Activated CD4-positive, alpha-beta memory T cell treated with anti-CD3 and anti-CD28 coated beads for 36 hours (primary cell): ENCODE measurements around the gene HEMK1. TPM values are rescaled to one million over a fixed set of nuclear protein-coding genes. Genes with fewer than 3 reads are reported as not detected.

Source experiments
- CTCF ChIA-PET: fragments of 350-600 bp; sonication (Branson Sonifier 250); formaldehyde crosslinking; loops from one replicate; lab custom pipeline; 2021; ENCODE audit warnings: antibody characterized with exemption, inconsistent platforms; lab: Charles Lee
- POLR2A ChIA-PET: fragments of 350-600 bp; sonication (Branson Sonifier 250); formaldehyde crosslinking; loops from one replicate; lab custom pipeline; 2021; ENCODE audit warnings: antibody characterized with exemption; lab: Charles Lee
- DNase-seq: peaks from one replicate; pipeline ENCODE4 v3.0.0-alpha.2; 2020
- H3K27ac Mint-ChIP-seq: one replicate; pipeline ENCODE4 v1.8.0; 2021; ENCODE audit warnings: mixed read lengths
- H3K27me3 Mint-ChIP-seq: one replicate; pipeline ENCODE4 v1.8.0; 2021; ENCODE audit warnings: mixed read lengths
- H3K36me3 Mint-ChIP-seq: one replicate; pipeline ENCODE4 v1.8.0; 2021; ENCODE audit warnings: mixed read lengths
- H3K4me1 Mint-ChIP-seq: one replicate; pipeline ENCODE4 v1.8.0; 2021; ENCODE audit warnings: low read depth, mixed read lengths
- H3K4me3 Mint-ChIP-seq: one replicate; pipeline ENCODE4 v1.8.0; 2021; ENCODE audit warnings: mild to moderate bottlenecking, mixed read lengths
- H3K9me3 Mint-ChIP-seq: one replicate; pipeline ENCODE4 v1.8.0; 2021; ENCODE audit warnings: mixed read lengths
- intact Hi-C: fragments of 100-400 bp; cut with micrococcal nuclease; formaldehyde crosslinking; loops from one replicate; pipeline ENCODE4 v1.15.1; 2023
- total RNA-seq, 2 experiments: library from RNA; stranded (reverse); gene quantifications; one replicate each; pipeline ENCODE4 v1.2.3, GENCODE V29; 2021

The HEMK1 gene
- total RNA-seq, 2 experiments from 2014 or later, result 78.7 to 82.6 TPM

DNA sequence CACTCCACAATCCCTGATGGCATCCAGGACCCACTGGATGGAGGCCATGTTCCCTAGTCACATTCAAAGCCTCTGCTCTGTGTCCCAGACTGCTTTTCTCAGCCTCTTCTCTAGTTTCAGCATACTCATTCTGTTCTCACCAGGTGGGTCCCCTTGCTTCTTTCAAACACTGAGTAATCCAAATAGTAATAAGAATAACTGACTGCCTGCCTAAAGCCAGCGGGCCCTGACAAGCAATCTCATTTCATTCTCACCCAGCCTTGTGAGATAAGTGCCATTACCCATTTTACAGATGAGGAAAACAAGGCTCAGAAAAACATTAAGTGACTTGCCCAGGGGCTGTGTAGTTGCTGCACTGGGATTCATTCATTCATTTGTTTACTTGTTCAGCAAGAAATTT, 73.1 kb downstream of the HEMK1 start:
- POLR2A ChIA-PET, result no interaction called here
- peak; percentile 53 for DNase-seq
- intact Hi-C loops, result loop anchor here (1.0 kb wide), 2 partner anchors 10 to 18 kb away; no protein-coding TSS in a partner anchor
- CTCF ChIA-PET, result interaction anchor here (1.3 kb wide), 1 partner anchor 10 kb away, joined by 7 read pairs; no protein-coding TSS in a partner anchor
- Mint-ChIP-seq H3K9me3 (no peaks in the 10 kb centered on the region), H3K36me3 (peaks cover 48% of the 10 kb centered on the region), H3K4me1 (peaks cover 28% of the 10 kb centered on the region), H3K27ac (peak overlapping the region; percentile 40), H3K27me3 (no peaks in the 10 kb centered on the region), H3K4me3 (no peak overlapping the region)

GRCh38 chr3:50644561-50644960, 75.2 kb downstream of the HEMK1 start:
- DNase-seq, result no peak
- Mint-ChIP-seq H3K4me3 (no peak overlapping the region), H3K27me3 (no peaks in the 10 kb centered on the region), H3K9me3 (no peaks in the 10 kb centered on the region), H3K36me3 (peaks cover 52% of the 10 kb centered on the region), H3K27ac (no peak overlapping the region), H3K4me1 (peaks cover 14% of the 10 kb centered on the region)
- CTCF ChIA-PET, result interaction anchor here (1.3 to 2.7 kb wide), 2 partner anchors 9 to 28 kb away, joined by 8 to 11 read pairs; partner anchors contain the start of gene MAPKAPK3
- intact Hi-C loops, result no loop called here
- POLR2A ChIA-PET, result no interaction called here

DNA sequence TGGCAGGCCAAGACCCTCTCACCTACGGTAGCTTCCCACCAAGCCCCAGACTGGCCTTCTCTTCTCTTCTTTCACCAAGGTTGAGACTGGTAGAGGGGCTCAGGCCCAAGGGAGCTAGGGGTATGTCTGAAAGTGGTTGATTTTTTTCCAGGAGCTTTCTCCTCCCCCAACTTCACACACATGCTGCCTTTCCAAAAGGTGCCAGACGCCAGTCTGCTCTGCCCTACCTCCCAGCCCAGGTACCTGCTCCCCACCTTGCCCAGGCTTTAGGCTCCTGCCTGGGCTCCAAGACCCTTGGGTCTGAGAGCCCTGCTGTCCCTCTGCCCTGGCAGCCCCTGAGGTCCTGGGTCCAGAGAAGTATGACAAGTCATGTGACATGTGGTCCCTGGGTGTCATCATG, 76.1 kb downstream of the HEMK1 start:
- no peaks in the 10 kb centered on the region for H3K9me3 Mint-ChIP-seq
- POLR2A ChIA-PET, result no interaction called here
- peaks cover 18% of the 10 kb centered on the region for H3K4me1 Mint-ChIP-seq
- intact Hi-C loops, result no loop called here
- CTCF ChIA-PET, result interaction anchor here (1.3 to 2.7 kb wide), 2 partner anchors 8 to 29 kb away, joined by 8 to 11 read pairs; partner anchors contain the start of gene MAPKAPK3
- H3K4me3 Mint-ChIP-seq, result no peak overlapping the region
- peaks cover 56% of the 10 kb centered on the region for H3K36me3 Mint-ChIP-seq
- DNase-seq, result no peak
- no peaks in the 10 kb centered on the region for H3K27me3 Mint-ChIP-seq
- peak overlapping the region; percentile 28 for H3K27ac Mint-ChIP-seq

Other genes with a start within 250 kb of the HEMK1 start
- gene HYAL2, start 246.8 kb upstream of the HEMK1 start, total RNA-seq, result 1 to 10 TPM; 4.8 to 5.7 TPM
- 10 to 100 TPM; 18.7 to 19.7 TPM for gene TUSC2, start 241.3 kb upstream of the HEMK1 start, total RNA-seq
- 10 to 100 TPM; 48.8 to 52.6 TPM for gene RASSF1, start 228.7 kb upstream of the HEMK1 start, total RNA-seq
- gene ZMYND10, start 223.8 kb upstream of the HEMK1 start, total RNA-seq, result under 1 TPM; 0.94 to 1.00 TPM
- 10 to 100 TPM; 33.2 to 35.8 TPM for gene NPRL2, start 218.7 kb upstream of the HEMK1 start, total RNA-seq
- 10 to 100 TPM; 17.8 to 20.1 TPM for gene CYB561D2, start 218.7 kb upstream of the HEMK1 start, total RNA-seq
- 10 to 100 TPM; 16.0 TPM for gene TMEM115, start 210.0 kb upstream of the HEMK1 start, total RNA-seq
- gene CACNA2D2, start 65.9 kb upstream of the HEMK1 start, total RNA-seq, result under 1 TPM; 0.63 to 0.69 TPM
- 10 to 100 TPM; 16.7 to 17.0 TPM for gene C3orf18, start 1.8 kb upstream of the HEMK1 start, total RNA-seq
- 100 to 1,000 TPM; 319 TPM for gene CISH, start 42.3 kb downstream of the HEMK1 start, total RNA-seq
- gene MAPKAPK3, start 47.6 kb downstream of the HEMK1 start, total RNA-seq, result 100 to 1,000 TPM; 186 to 187 TPM
- 1 to 10 TPM; 2.7 to 2.9 TPM for gene DOCK3, start 105.4 kb downstream of the HEMK1 start, total RNA-seq